Smooth muscle cell (in vitro differentiated cells): ENCODE data around the gene HYAL3. TPM values are rescaled to one million over a fixed set of nuclear protein-coding genes. Genes with fewer than 3 reads are reported as not detected.

ENCODE experiments used
- DNase-seq: peaks from one replicate; lab custom pipeline; 2025; ENCODE audit not compliant: unreplicated experiment; lab: John Stamatoyannopoulos, UW
- H2AFZ ChIP-seq: fragments of 200-600 bp; sonication (generic); 2 replicates; pipeline ENCODE4 v1.6.0; 2016; ENCODE audit warnings: antibody characterized with exemption, low read depth, mild to moderate bottlenecking
- H3F3A ChIP-seq: fragments of 200-600 bp; sonication (generic); 2 replicates; pipeline ENCODE4 v1.6.0; 2017; ENCODE audit warnings: antibody characterized with exemption, low read depth
- H3K27ac ChIP-seq: fragments of 200-600 bp; sonication (generic); 2 replicates; pipeline ENCODE4 v1.5.1; 2016; ENCODE audit warnings: low read depth, mild to moderate bottlenecking
- H3K27me3 ChIP-seq: fragments of 200-600 bp; sonication (generic); 2 replicates; pipeline ENCODE4 v1.6.1; 2016; ENCODE audit warnings: low read depth, mild to moderate bottlenecking
- H3K36me3 ChIP-seq: fragments of 200-600 bp; sonication (generic); 2 replicates; pipeline ENCODE4 v1.5.1; 2016; ENCODE audit warnings: low read depth
- H3K4me1 ChIP-seq: fragments of 200-600 bp; sonication (generic); 2 replicates; pipeline ENCODE4 v1.5.1; 2016; ENCODE audit warnings: low read depth
- H3K4me2 ChIP-seq: fragments of 200-600 bp; sonication (generic); 2 replicates; pipeline ENCODE4 v1.6.0; 2016; ENCODE audit warnings: mild to moderate bottlenecking
- H3K4me3 ChIP-seq: fragments of 200-600 bp; sonication (generic); 2 replicates; pipeline ENCODE4 v1.5.1; 2016; ENCODE audit warnings: mild to moderate bottlenecking
- H3K79me2 ChIP-seq: fragments of 200-600 bp; sonication (generic); 2 replicates; pipeline ENCODE4 v1.6.0; 2016; ENCODE audit warnings: low read depth, mild to moderate bottlenecking
- H3K9ac ChIP-seq: fragments of 200-600 bp; sonication (generic); 2 replicates; pipeline ENCODE4 v1.6.0; 2016; ENCODE audit warnings: low read depth
- H3K9me3 ChIP-seq: fragments of 200-600 bp; sonication (generic); replicated peaks from 2 replicates; pipeline ENCODE4 v1.5.1; 2016; ENCODE audit warnings: low read depth
- H4K20me1 ChIP-seq: fragments of 200-600 bp; sonication (generic); 2 replicates; pipeline ENCODE4 v1.6.0; 2016; ENCODE audit warnings: low read depth
- CTCF ChIP-seq: fragments of 200-600 bp; sonication (generic); IDR thresholded peaks from 2 replicates; pipeline ENCODE4 v1.5.1; 2017; ENCODE audit warnings: borderline replicate concordance, mild to moderate bottlenecking, antibody characterized with exemption; ENCODE audit not compliant: insufficient read depth, poor library complexity, severe bottlenecking
- WGBS: methylation state at CpG from one replicate; pipeline ENCODE4 v1.1.7; 2016; ENCODE audit warnings: low lambda C conversion rate; 5-methylcytosine and 5-hydroxymethylcytosine counted together
- polyA plus RNA-seq: library from polyadenylated mRNA; unstranded; fragments of >200 nt; fragmentation: Nextera tagmentation; extraction: Ambion mirVana; gene quantifications from 2 replicates; pipeline ENCODE4 v1.2.1, GENCODE V29; 2016
- total RNA-seq: library from RNA; depleted of rRNA; stranded (reverse); fragments of >200 nt; gene quantifications from 2 replicates; pipeline ENCODE4 v1.2.3, GENCODE V29; 2014

Gene HYAL3
- total and polyA plus RNA-seq, 2 experiments from 2014 or later: 2.5 to 3.7 TPM

GRCh38 chr3:50326182-50326541 lies 27.0 kb upstream of the HYAL3 start:
- no peak for DNase-seq
- Histone ChIP-seq H3K27me3 (no peaks in the 10 kb centered on the region), H3K9ac (no peak overlapping the region), H4K20me1 (no peaks in the 10 kb centered on the region), H3F3A (peaks cover 16% of the 10 kb centered on the region), H3K4me2 (no peak overlapping the region), H3K27ac (no peak overlapping the region), H3K36me3 (no peaks in the 10 kb centered on the region), H2AFZ (no peak overlapping the region), H3K9me3 (no peaks in the 10 kb centered on the region), H3K79me2 (peaks cover 21% of the 10 kb centered on the region), H3K4me3 (no peak overlapping the region), H3K4me1 (peaks cover 19% of the 10 kb centered on the region)
- WGBS: 96% methylated on average over 8 of the region's 8 CpGs
- no peak for TF ChIP-seq CTCF

- TF ChIP-seq CTCF: no peak
- H3F3A ChIP-seq: peaks cover 12% of the 10 kb centered on the region
- H3K79me2 ChIP-seq: peaks cover 17% of the 10 kb centered on the region
- no peak overlapping the region for H3K4me3 ChIP-seq
- H3K27ac ChIP-seq: no peak overlapping the region
- no peak overlapping the region for H3K9ac ChIP-seq
- no peaks in the 10 kb centered on the region for H3K36me3 ChIP-seq
- no peak for DNase-seq
- no peaks in the 10 kb centered on the region for H4K20me1 ChIP-seq
- no peak overlapping the region for H2AFZ ChIP-seq
- WGBS: 96% methylated on average over 11 of the region's 11 CpGs
- no peak overlapping the region for H3K4me2 ChIP-seq
- peaks cover 19% of the 10 kb centered on the region for H3K4me1 ChIP-seq
- no peaks in the 10 kb centered on the region for H3K27me3 ChIP-seq
- no peaks in the 10 kb centered on the region for H3K9me3 ChIP-seq
Measured at GRCh38 chr3:50325497-50326181, 26.4 kb upstream of the HYAL3 start.

GRCh38 chr3:50325113-50325480 lies 25.9 kb upstream of the HYAL3 start:
- Histone ChIP-seq H3K27me3 (no peaks in the 10 kb centered on the region), H3K27ac (no peak overlapping the region), H4K20me1 (no peaks in the 10 kb centered on the region), H3F3A (peaks cover 12% of the 10 kb centered on the region), H3K9ac (no peak overlapping the region), H2AFZ (no peak overlapping the region), H3K79me2 (peaks cover 22% of the 10 kb centered on the region), H3K4me3 (no peak overlapping the region), H3K4me2 (no peak overlapping the region), H3K36me3 (no peaks in the 10 kb centered on the region), H3K4me1 (peaks cover 23% of the 10 kb centered on the region), H3K9me3 (no peaks in the 10 kb centered on the region)
- WGBS: 93% methylated on average over 2 of the region's 2 CpGs
- no peak for DNase-seq
- no peak for TF ChIP-seq CTCF
